ENCODE data around the gene LMBR1L.

Gene LMBR1L

GRCh38 chr12:49059299-49060171 lies 51.1 kb downstream of the LMBR1L start:
- peak; percentile 47 for DNase-seq
- in situ Hi-C loops (cut with HindIII; ENCODE audit: low pct_ligation_motif_present, low pct_unique_long_range_greater_than_20kb, low sequenced_read_pairs) = no loop called here

DNA sequence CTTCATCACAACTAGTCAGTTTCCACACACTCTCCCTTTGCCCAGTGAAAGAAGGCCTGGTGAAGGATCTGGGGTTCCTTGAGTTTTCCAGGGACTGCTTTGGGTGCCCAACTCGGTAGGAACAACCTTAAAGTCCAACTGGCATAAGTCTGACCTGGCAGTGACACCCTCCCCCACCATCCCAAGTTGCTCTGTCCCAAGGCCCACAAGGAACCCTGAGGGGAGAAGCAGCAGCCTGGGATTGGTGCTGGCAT lies 51.7 kb downstream of the LMBR1L start:
- no peak for DNase-seq
- in situ Hi-C loops (cut with HindIII; ENCODE audit: low pct_ligation_motif_present, low pct_unique_long_range_greater_than_20kb, low sequenced_read_pairs) = no loop called here

- in situ Hi-C loops (cut with HindIII; ENCODE audit: low pct_ligation_motif_present, low pct_unique_long_range_greater_than_20kb, low sequenced_read_pairs) = no loop called here
- no peak for DNase-seq
These were observed 52.1 kb downstream of the LMBR1L start for GRCh38 chr12:49058366-49059044.

GRCh38 chr12:49057888-49058287 lies 52.8 kb downstream of the LMBR1L start:
- in situ Hi-C loops (cut with HindIII; ENCODE audit: low pct_ligation_motif_present, low pct_unique_long_range_greater_than_20kb, low sequenced_read_pairs) = no loop called here
- DNase-seq = no peak

DNA sequence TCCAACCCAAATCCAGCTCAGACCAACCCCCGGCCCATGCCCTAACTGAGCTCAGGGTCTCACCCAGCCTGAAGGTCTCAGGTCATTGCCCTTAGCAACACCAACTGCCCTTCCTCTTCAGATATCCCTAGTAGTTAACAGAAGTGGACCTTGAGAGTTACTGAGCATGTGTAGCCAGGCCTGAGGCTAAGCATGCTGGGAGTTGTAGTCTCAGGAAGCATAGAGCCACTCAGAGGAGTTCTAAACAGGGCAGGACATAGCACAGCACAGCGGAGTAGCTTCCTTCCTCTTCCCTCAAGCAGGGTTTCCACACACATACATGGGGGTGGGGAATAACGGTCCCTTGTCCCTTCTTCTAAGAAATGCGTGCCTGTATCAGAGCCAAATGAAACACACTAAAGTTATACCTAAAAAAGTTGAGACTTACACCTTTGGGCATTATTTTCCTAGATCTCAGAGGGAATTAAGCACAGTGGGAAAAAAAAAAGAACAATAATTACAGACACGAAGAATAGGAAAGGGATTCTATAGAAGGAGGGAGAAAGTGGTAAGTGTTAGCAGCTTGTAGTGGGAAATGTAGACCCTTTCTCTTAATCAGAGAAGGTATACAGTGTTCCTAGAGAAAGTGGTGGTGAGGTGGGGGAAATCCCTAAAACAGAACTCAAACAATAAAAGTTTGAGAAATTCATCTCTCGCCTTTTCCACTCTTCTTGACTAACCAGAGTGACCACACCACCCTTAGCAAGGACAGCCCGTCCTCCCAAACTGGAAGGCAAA lies 54.5 kb downstream of the LMBR1L start:
- DNase-seq = peak; percentile 56
- in situ Hi-C loops (cut with HindIII; ENCODE audit: low pct_ligation_motif_present, low pct_unique_long_range_greater_than_20kb, low sequenced_read_pairs) = no loop called here

- no peak for DNase-seq
- in situ Hi-C loops (cut with HindIII; ENCODE audit: low pct_ligation_motif_present, low pct_unique_long_range_greater_than_20kb, low sequenced_read_pairs) = no loop called here
These were observed 55.6 kb downstream of the LMBR1L start for GRCh38 chr12:49055092-49055491.

- no peak for DNase-seq
- in situ Hi-C loops (cut with HindIII; ENCODE audit: low pct_ligation_motif_present, low pct_unique_long_range_greater_than_20kb, low sequenced_read_pairs) = no loop called here
These were observed 56.1 kb downstream of the LMBR1L start for GRCh38 chr12:49054524-49054923.

- in situ Hi-C loops (cut with HindIII; ENCODE audit: low pct_ligation_motif_present, low pct_unique_long_range_greater_than_20kb, low sequenced_read_pairs) = no loop called here
These were observed 56.6 kb downstream of the LMBR1L start for GRCh38 chr12:49054096-49054495.

DNA sequence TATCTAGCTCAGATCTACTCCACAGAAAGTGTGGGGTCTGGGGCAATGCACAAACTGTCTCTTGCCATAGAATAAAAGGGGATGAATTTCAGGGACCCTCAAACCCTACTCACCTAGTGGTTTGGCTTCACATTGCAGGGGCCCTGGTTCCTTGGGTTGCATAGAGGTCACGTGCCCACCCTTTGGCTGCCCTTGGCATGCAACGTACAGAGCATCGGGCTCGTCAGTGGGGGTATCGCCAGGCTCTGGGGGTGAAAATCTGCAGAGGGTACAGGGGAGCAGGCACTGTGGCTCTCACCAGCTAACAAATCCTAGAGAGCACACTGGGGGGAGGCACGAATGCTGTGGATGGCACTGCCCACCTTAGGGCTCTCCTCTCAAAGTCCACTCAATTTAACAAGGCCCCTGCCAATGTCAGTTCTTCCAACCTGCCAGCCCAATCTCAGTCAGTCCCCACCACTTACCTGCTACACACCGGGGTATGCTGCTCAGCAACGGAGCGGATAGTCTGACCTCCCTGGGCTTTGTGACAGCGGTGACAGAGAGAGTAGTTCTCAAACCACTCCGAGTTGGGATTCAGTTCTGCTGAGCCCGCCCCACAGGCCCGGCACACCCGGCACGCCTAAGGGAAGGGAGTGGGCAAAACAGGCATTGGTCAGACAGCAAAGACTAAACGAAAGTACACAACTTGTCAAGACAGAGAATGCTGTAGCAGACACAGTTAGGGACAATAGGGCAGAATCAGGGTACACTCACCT lies 58.0 kb downstream of the LMBR1L start:
- DNase-seq = no peak
- in situ Hi-C loops (cut with HindIII; ENCODE audit: low pct_ligation_motif_present, low pct_unique_long_range_greater_than_20kb, low sequenced_read_pairs) = no loop called here

More at GRCh38 chr12:49054096-49054495, 56.6 kb downstream of the LMBR1L start:
- no peak for DNase-seq

GRCh38 chr12:49051777-49052438 lies 58.7 kb downstream of the LMBR1L start:
- DNase-seq = no peak
- in situ Hi-C loops (cut with HindIII; ENCODE audit: low pct_ligation_motif_present, low pct_unique_long_range_greater_than_20kb, low sequenced_read_pairs) = no loop called here

GRCh38 chr12:49051373-49051764 lies 59.3 kb downstream of the LMBR1L start:
- no peak for DNase-seq
- in situ Hi-C loops (cut with HindIII; ENCODE audit: low pct_ligation_motif_present, low pct_unique_long_range_greater_than_20kb, low sequenced_read_pairs) = no loop called here

DNA sequence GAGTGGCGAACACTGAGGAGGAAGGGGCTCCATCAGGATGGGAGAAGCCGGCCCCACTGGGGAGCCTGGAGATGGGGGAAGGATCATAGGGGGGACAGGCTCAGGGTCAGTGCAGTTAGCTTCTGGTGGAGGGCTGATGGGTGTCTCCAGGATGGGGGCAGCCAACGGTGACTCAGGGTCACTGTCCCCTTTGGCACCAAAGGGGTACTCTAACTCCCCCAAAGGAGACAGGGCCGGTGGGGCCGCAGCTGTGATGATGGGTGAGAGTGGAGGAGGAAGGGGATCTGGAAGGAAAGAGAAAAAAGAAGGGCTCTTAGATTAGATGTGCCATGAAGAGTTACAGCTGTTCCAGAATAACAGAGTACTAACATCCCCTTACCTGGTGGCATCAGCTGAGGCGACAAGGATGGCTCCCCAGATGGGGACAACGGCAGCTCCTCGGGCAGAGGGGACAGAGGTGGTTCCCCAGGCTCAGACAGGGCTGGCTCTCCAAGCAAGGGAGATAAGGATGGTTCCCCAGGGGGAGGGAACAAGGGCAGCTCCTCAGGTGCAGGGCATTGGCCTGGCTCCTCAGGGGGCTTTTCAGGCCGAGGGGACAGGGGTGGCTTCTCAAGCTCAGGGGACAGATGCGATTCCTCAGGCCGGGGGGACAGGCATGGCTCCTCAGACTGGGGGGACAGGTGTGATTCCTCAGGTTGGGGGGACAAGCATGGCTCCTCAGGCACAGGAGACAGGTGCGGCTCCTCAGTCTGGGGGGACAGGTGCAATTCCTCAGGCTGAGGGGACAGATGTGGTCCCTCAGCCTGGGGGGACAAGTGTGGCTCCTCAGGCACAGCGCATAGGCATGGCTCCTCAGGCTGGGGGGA lies 59.9 kb downstream of the LMBR1L start:
- no peak for DNase-seq
- in situ Hi-C loops (cut with HindIII; ENCODE audit: low pct_ligation_motif_present, low pct_unique_long_range_greater_than_20kb, low sequenced_read_pairs) = no loop called here

DNA sequence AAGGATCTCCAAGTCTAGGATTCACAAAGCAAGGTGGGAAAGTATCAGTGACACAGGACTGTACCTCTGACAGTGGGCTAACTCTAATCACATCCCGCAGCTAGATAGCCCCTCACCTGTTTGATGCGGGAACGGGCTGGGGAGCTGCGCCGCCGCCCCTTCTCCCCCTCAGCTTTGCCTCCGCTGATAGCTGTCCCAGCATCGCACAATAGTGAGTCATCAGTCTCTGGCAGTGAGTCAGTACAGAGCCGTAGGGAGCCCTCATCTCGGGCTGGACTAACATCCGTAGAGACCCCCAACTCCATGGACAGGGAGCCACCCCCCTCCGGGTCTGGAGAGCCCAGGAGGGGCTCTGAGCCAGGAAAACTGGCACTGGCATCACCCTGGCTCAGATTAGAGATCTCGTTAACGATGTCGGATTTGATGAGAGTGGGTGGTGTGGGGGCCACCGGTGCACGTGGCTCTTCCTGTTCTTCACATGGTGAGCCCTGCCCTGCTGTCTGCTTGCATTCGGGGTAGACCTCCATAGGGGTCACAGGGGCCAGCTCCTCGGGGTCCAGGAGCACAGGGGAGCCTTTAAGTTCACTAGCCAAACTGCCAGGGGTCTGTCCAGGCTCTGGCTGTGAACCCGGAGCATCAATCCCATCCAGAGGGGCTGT lies 61.0 kb downstream of the LMBR1L start:
- peak; percentile 89 for DNase-seq
- in situ Hi-C loops (cut with HindIII; ENCODE audit: low pct_ligation_motif_present, low pct_unique_long_range_greater_than_20kb, low sequenced_read_pairs) = no loop called here

DNA sequence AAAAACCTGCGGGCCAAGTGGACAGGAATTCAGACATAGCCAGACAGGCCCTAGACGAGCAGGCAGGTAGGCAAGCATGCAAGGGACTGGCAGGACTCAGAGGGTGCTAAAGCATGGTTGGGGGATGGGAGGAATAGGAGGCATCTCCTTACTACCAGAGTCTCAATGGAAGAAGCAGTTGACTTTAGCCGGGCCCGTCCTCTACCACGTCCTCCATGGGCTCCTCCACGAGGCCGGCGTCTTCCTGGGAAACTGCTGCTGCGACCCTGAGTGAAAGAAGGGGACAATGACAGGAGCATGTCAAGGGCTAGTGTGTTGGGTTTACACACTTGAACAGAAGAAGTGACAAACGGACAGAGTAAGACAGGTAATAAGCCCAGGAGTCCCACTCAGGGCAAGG lies 61.7 kb downstream of the LMBR1L start:
- in situ Hi-C loops (cut with HindIII; ENCODE audit: low pct_ligation_motif_present, low pct_unique_long_range_greater_than_20kb, low sequenced_read_pairs) = no loop called here
- DNase-seq = no peak
